ENCODE results near the gene PPP2R2C.

PPP2R2C gene

DNA sequence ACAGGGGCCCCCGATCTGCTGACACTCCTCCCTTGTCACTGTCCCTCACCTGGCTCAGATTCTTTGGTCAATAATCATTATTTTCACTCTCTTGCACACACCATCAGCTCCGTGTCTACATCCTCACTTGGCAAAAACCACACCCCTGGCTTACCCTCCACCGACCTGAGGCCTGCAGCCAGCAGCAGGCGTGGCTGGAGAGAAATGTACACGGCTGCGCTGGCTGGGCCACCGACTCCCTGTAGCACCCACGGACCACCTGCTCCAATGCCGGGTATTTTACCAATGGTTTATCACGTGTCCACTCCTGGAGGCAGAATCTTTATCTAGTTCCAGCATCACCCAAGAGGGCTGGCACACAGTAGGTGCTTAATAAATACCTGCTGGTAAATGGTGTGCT is 104.3 kb downstream of the PPP2R2C start:
- in situ Hi-C loops (cut with MboI; ENCODE audit: low sequenced_read_pairs): no loop called here

DNA sequence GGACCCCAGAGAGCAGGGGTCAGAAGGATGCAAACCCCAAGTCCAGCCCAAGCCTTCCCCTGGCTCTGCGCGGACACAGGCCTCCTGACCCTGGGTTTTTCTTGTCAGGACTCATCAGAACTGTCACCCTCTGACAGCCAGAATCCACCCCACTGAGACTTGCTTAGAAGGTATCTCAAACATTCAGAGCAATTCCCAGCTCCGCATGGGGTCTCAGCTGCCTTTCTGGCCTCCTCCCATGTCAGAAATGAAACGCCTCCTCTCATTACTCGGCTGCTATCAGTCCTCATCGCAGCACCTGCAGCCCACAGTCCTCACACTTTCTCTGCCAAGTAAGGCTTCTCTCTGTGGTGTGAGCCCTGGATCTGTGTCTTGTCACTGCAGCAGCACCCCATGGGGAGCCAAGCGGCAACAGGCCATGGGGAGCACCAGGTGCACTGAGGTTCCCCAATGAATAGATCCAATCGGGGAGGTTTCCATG is 105.0 kb downstream of the PPP2R2C start:
- in situ Hi-C loops (cut with MboI; ENCODE audit: low sequenced_read_pairs): no loop called here

GRCh38 chr4:6366581-6366980 is 105.8 kb downstream of the PPP2R2C start:
- in situ Hi-C loops (cut with MboI; ENCODE audit: low sequenced_read_pairs): no loop called here

- in situ Hi-C loops (cut with MboI; ENCODE audit: low sequenced_read_pairs): no loop called here
Observed at GRCh38 chr4:6365545-6366086, 106.8 kb downstream of the PPP2R2C start.

- in situ Hi-C loops (cut with MboI; ENCODE audit: low sequenced_read_pairs): no loop called here
Observed at GRCh38 chr4:6364581-6364980, 107.8 kb downstream of the PPP2R2C start.

GRCh38 chr4:6364146-6364545 is 108.3 kb downstream of the PPP2R2C start:
- in situ Hi-C loops (cut with MboI; ENCODE audit: low sequenced_read_pairs): no loop called here

- in situ Hi-C loops (cut with MboI; ENCODE audit: low sequenced_read_pairs): no loop called here
Observed at GRCh38 chr4:6362896-6363295, 109.5 kb downstream of the PPP2R2C start.

GRCh38 chr4:6362243-6362885 is 110.0 kb downstream of the PPP2R2C start:
- in situ Hi-C loops (cut with MboI; ENCODE audit: low sequenced_read_pairs): no loop called here

DNA sequence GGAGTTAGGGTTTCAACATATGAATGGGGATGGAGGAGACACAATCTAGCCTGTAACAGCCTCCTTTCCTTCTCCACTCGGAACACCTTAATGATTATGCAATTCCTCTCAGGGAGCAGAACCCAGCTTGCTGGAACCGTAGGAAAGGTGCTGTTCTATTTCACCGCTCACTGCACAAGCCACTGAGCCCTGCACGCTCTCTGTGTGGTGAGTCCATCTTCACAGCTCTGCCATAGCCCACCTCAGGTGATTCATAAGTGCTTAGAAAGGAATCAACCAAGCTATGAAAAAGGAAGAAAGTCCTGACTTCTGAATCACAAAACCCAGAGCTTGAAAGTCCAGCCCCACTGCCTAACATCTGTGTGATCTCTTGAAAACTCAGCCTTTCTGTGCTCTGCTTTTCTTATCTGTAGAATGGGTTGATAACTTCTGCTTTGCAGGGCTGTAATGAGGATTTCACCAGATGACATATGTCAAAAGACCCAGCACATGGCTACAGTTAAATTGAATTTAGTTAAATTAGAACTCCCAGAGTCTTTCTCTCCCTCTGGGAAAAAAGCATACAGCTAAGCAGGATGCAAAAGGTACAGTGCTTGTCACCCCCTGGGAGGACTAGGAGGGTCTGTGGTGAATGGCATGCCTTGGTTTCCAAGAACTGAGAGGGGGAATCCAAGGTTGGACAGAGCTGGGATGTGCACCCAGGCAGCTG is 111.2 kb downstream of the PPP2R2C start:
- in situ Hi-C loops (cut with MboI; ENCODE audit: low sequenced_read_pairs): no loop called here

GRCh38 chr4:6360385-6360784 is 112.0 kb downstream of the PPP2R2C start:
- in situ Hi-C loops (cut with MboI; ENCODE audit: low sequenced_read_pairs): no loop called here

GRCh38 chr4:6359536-6360308 is 112.7 kb downstream of the PPP2R2C start:
- in situ Hi-C loops (cut with MboI; ENCODE audit: low sequenced_read_pairs): no loop called here

GRCh38 chr4:6357476-6357875 is 114.9 kb downstream of the PPP2R2C start:
- in situ Hi-C loops (cut with MboI; ENCODE audit: low sequenced_read_pairs): no loop called here

- in situ Hi-C loops (cut with MboI; ENCODE audit: low sequenced_read_pairs): no loop called here
Observed at GRCh38 chr4:6356076-6356560, 116.3 kb downstream of the PPP2R2C start.

DNA sequence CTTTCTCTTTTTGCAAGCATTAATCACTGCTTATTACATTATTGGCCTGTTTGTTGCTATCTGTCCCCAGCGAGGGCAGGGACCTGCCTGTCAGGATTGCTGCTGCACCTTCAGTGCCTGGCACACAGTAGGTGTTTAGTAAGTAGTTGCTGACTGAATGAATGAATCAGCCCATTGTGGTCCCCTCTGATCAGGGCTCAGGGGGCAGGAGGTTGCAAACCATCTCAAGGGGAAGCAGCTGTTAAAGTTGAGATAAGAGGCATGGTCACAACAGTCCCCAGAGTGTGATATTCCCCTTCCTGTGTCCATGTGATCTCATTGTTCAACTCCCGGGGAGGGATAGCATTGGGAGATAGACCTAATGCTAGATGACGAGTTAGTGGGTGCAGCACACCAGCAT is 117.4 kb downstream of the PPP2R2C start:
- in situ Hi-C loops (cut with MboI; ENCODE audit: low sequenced_read_pairs): no loop called here

DNA sequence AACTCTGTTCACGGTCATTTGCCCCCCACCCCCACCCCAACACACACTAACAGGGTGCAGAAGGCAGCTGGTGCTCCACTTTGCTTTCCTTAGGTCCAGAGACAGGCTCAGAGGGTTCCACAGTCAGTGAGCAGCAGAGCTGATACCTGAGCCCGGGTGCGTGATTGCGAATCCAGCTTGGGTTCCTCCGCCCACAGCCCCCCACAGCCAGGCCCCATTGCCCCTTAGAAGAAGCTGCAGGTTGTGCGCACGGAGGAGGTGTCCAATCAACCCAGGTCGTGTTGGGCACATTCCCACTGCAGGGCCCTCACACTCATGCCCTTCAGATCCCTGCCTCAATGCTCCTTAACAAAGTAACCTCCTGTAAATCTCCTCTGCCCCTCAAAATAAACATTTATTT is 117.8 kb downstream of the PPP2R2C start:
- in situ Hi-C loops (cut with MboI; ENCODE audit: low sequenced_read_pairs): no loop called here

- in situ Hi-C loops (cut with MboI; ENCODE audit: low sequenced_read_pairs): no loop called here
Observed at GRCh38 chr4:6354119-6354518, 118.3 kb downstream of the PPP2R2C start.

GRCh38 chr4:6352031-6352692 is 120.3 kb downstream of the PPP2R2C start:
- in situ Hi-C loops (cut with MboI; ENCODE audit: low sequenced_read_pairs): no loop called here

DNA sequence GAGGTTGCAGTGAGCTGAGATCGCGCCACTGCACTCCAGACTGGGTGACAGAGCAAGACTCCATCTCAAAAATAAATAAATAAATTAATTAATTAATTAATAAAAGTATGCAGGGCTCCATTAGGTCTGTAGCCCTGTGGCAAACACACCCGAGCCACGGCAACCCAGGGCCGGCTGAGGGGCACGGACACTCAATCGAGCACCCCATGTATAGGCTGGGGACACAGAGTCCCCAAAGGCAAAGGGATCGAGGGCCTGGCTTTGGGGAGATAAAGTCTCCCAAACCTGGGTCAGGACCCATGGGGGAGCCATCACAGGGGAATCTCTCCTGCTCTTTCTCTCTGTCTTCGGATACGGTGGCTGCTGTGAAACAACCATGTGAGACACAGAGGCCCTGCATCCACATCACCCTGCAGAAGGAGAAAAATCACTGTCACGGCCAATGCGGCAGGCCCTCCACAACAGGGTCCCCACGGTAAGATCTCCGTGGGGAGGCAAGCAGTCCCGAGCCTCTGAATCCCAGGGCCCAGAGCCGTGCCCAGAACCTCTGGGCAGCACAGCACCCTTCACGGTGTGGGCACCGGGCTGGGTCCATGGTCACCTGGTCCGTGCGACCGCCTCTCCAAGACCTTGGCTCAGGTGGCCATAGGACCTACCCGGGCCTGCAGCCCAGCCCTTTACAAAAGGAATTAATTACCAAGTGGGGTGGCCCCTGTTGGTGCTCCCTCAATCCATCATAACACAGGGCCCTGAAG is 121.0 kb downstream of the PPP2R2C start:
- in situ Hi-C loops (cut with MboI; ENCODE audit: low sequenced_read_pairs): no loop called here

GRCh38 chr4:6350646-6351045 is 121.8 kb downstream of the PPP2R2C start:
- in situ Hi-C loops (cut with MboI; ENCODE audit: low sequenced_read_pairs): no loop called here
